Measurements from ENCODE around the gene CBX8. TPM values are rescaled to one million over a fixed set of nuclear protein-coding genes. Genes with fewer than 3 reads are reported as not detected.

The CBX8 gene
- total and polyA plus RNA-seq, 2 of the 13 experiments (the other 11 are each of a cell fraction or from before 2014, with no cell fraction given): 0.34 to 12.6 TPM

GRCh38 chr17:79800325-79801155 lies 3.7 kb upstream of the CBX8 start (continued):
- TF ChIP-seq ZNF407 (CRISPR knock-in tag; IDR thresholded peaks at IDR 0.05; ENCODE audit: not compliant biosample characterization) (peak; percentile 82), CSRNP1 (CRISPR knock-in tag; IDR thresholded peaks at IDR 0.05) (peak; percentile 12; the same call in 1 of the 2 replicates), NCOA1 (CRISPR knock-in tag; IDR thresholded peaks at IDR 0.05) (0 out of 2 replicates have a peak, but pooled peaks have one; percentile 19), HMGXB4 (CRISPR knock-in tag; IDR thresholded peaks at IDR 0.05; ENCODE audit: borderline replicate concordance in 1 of 2, low read depth in 1 of 2) (peak in 1 of 2 experiments; percentile 65; a peak in 1 of 4 replicates), ZNF253 (CRISPR knock-in tag; IDR thresholded peaks at IDR 0.05; ENCODE audit: borderline replicate concordance) (no peak), ELF1 (CRISPR knock-in tag; IDR thresholded peaks at IDR 0.05) (peak; percentile 68; the same call in 1 of the 2 replicates)

All from HepG2 (cell line).